B cell (primary cell): ENCODE measurements around the gene MTUS2. TPM values are rescaled to one million over a fixed set of nuclear protein-coding genes. Genes with fewer than 3 reads are reported as not detected.

Experiments used
- ATAC-seq: fragments of 200-7000 bp; cut with Tn5 transposase; one replicate; pipeline ENCODE4 v1.10.0; 2021; ENCODE audit warnings: low read depth, mild to moderate bottlenecking, moderate number of reproducible peaks, moderate library complexity
- CTCF ChIA-PET: fragments of 350-600 bp; sonication (Branson Sonifier 250); formaldehyde crosslinking; loops from one replicate; lab custom pipeline; 2021; ENCODE audit warnings: antibody characterized with exemption, inconsistent platforms; lab: Charles Lee
- POLR2A ChIA-PET: fragments of 350-600 bp; sonication (Branson Sonifier 250); formaldehyde crosslinking; loops from one replicate; lab custom pipeline; 2021; ENCODE audit warnings: antibody characterized with exemption; lab: Charles Lee
- DNase-seq: peaks from one replicate; pipeline ENCODE4 v3.0.0; 2013
- H2AFZ ChIP-seq: 2 replicates; pipeline ENCODE4 v1.6.1; 2012; ENCODE audit warnings: mild to moderate bottlenecking, low read depth, low read length; ENCODE audit not compliant: insufficient read depth, poor library complexity, severe bottlenecking
- H3K27ac ChIP-seq, 2 donors: 1 replicate in 1 of 2; 2 replicates in 1 of 2; pipeline ENCODE4 v1.5.1; 2012 to 2013; ENCODE audit warnings: low read length in 2 of 2, mild to moderate bottlenecking in 2 of 2, moderate library complexity in 1 of 2
- H3K27me3 ChIP-seq, 4 experiments: fragments of 200-600 bp in 1 of 4; sonication (generic) in 1 of 4; replicated peaks in 1 of 4; 1 replicate in 2 of 4; 2 replicates in 2 of 4; pipeline versions ENCODE4 v1.6.1 to v1.7.0; 2013 to 2016; ENCODE audit warnings: low read length in 3 of 4, mild to moderate bottlenecking in 2 of 4, mixed read lengths in 1 of 4, moderate library complexity in 1 of 4; ENCODE audit not compliant: insufficient read depth in 4 of 4, control insufficient read depth in 3 of 4; ENCODE audit errors: control extremely low read depth in 1 of 4
- H3K36me3 ChIP-seq, 2 experiments: replicated peaks in 1 of 2; 1 replicate in 1 of 2; 2 replicates in 1 of 2; pipeline versions ENCODE4 v1.6.1 to v1.7.1; 2013; ENCODE audit warnings: low read length in 1 of 2; ENCODE audit not compliant: insufficient read depth in 2 of 2, control insufficient read depth in 1 of 2; ENCODE audit errors: control extremely low read depth in 1 of 2, extremely low read depth in 1 of 2
- H3K4me1 ChIP-seq, 2 donors: fragments of 200-600 bp in 1 of 2; sonication (generic) in 1 of 2; 1 replicate in 1 of 2; 2 replicates in 1 of 2; pipeline versions ENCODE4 v1.5.1 to v1.6.1; 2013 to 2017; ENCODE audit warnings: low read length in 2 of 2; ENCODE audit not compliant: control insufficient read depth in 2 of 2, insufficient read depth in 2 of 2
- H3K4me2 ChIP-seq: replicated peaks from 2 replicates; pipeline ENCODE3; 2012; ENCODE audit warnings: mild to moderate bottlenecking, low read depth, low read length; ENCODE audit not compliant: poor library complexity, severe bottlenecking
- H3K4me3 ChIP-seq, 5 experiments: fragments of 200-600 bp in 1 of 5; sonication (generic) in 1 of 5; 1 replicate in 3 of 5; 2 replicates in 2 of 5; pipeline versions ENCODE4 v1.5.1 to v1.7.0; 2011 to 2016; ENCODE audit warnings: low read length in 4 of 5, mild to moderate bottlenecking in 4 of 5, low read depth in 2 of 5, control low read depth in 1 of 5, moderate library complexity in 1 of 5; ENCODE audit not compliant: insufficient read depth in 1 of 5; ENCODE audit errors: control extremely low read depth in 1 of 5, extremely low read depth in 1 of 5
- H3K79me2 ChIP-seq: fragments of 200-600 bp; sonication (generic); one replicate; pipeline ENCODE4 v1.6.0; 2016; ENCODE audit warnings: low read length; ENCODE audit not compliant: control insufficient read depth, insufficient read depth
- H3K9ac ChIP-seq: fragments of 200-600 bp; sonication (generic); 2 replicates; pipeline ENCODE4 v1.6.1; 2017; ENCODE audit warnings: mild to moderate bottlenecking, low read length, moderate library complexity
- H3K9me3 ChIP-seq, 3 donors: one replicate each; pipeline versions ENCODE4 v1.6.1 to v1.7.1; 2013; ENCODE audit warnings: low read length in 2 of 3; ENCODE audit not compliant: control insufficient read depth in 2 of 3, insufficient read depth in 1 of 3; ENCODE audit errors: control extremely low read depth in 1 of 3
- H4K20me1 ChIP-seq: 2 replicates; pipeline ENCODE4 v1.6.0; 2012; ENCODE audit warnings: mild to moderate bottlenecking, low read length; ENCODE audit not compliant: insufficient read depth, control insufficient read depth, poor library complexity, severe bottlenecking
- H3K27ac Mint-ChIP-seq: one replicate; pipeline ENCODE4 v1.8.0; 2021; ENCODE audit warnings: mixed read lengths
- H3K27me3 Mint-ChIP-seq: one replicate; pipeline ENCODE4 v1.8.0; 2021; ENCODE audit warnings: mixed read lengths
- H3K4me1 Mint-ChIP-seq: one replicate; pipeline ENCODE4 v1.8.0; 2021; ENCODE audit warnings: mixed read lengths
- H3K4me3 Mint-ChIP-seq: one replicate; pipeline ENCODE4 v1.8.0; 2021; ENCODE audit warnings: mixed read lengths
- H3K9me3 Mint-ChIP-seq: one replicate; pipeline ENCODE4 v1.8.0; 2022; ENCODE audit warnings: mixed read lengths; ENCODE audit not compliant: insufficient read depth
- EZH2 ChIP-seq: IDR thresholded peaks from 2 replicates; pipeline ENCODE4 v1.6.1; 2012; ENCODE audit warnings: borderline replicate concordance, low read depth, mild to moderate bottlenecking, moderate library complexity, low read length; ENCODE audit not compliant: insufficient read depth, poor library complexity, severe bottlenecking
- WGBS: methylation state at CpG from one replicate; pipeline ENCODE4 v1.1.5; 2013; ENCODE audit warnings: missing lambda C conversion rate; ENCODE audit not compliant: insufficient coverage; 5-methylcytosine and 5-hydroxymethylcytosine counted together
- intact Hi-C: fragments of 100-400 bp; cut with micrococcal nuclease; formaldehyde crosslinking; loops from one replicate; pipeline ENCODE4 v1.10.0; 2022
- polyA plus RNA-seq: library from polyadenylated mRNA; depleted of rRNA; stranded (reverse); fragments of >200 nt; gene quantifications from 2 replicates; pipeline ENCODE4 v1.2.3, GENCODE V29; 2012
- total RNA-seq, 2 donors: library from RNA; stranded (reverse); fragments of 120-200 nt in 1 of 2; gene quantifications; 1 replicate in 1 of 2; 2 replicates in 1 of 2; pipeline versions ENCODE4 v1.2.3 to v1.2.4, GENCODE V29; 2013 to 2022
- TF ChIP-seq, protein P1 (sequence below): fragments of 200-600 bp; IDR thresholded peaks from one replicate; pipeline ENCODE4 v1.8.0; 2022; ENCODE audit warnings: antibody characterized with exemption, mild to moderate bottlenecking

Gene MTUS2
- total and polyA plus RNA-seq, 2 donors (not counting 1 experiment from before 2014, with no cell fraction given) = 0.12 TPM; not detected in 1

DNA sequence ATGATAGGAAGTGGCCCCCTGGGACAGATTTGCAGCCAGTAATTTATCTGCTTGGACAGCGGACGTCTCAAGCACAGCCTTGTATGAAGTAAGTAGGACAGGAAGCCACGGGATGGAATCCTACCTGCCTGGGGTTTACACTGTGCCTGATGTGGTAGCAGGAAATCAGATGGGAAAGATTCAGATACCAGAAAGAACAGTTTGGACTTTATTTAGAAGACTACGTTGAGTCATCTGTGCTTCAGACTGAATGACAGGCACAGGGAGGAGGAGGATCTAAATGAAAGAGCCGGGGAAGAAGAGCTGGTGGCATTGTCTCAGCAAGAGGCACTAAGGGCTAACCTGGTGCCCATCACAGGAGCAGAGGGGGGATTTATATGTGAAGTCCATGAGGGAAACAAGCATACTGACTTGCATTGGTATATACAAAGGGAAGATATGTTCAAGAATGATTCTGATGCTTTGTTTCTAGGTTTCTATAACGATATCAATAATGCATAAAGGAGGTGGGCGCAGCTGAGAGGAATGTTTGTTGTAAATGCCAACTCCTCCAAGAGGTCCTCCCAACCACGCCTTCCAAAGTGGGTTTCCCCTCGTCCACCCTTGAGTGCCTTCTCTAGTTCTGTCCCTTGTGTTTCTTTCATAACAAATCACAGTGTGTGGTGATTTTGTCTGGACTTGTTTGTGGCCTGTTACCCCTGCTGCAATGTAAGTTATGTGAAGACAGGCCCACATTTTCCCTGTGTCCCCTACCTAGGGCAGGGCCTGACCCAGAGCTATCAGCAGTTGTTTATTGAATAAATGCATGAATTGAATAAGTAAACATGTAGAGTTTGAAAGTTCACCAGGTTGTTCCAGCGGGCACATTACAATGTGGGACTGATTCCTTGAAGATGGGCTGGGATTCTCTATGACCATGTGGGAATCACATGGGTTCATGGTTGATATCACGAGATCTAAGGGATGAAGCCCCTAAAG is 446.9 kb downstream of the MTUS2 start:
- H3K36me3 ChIP-seq = no peaks in the 10 kb centered on the region
- TF ChIP-seq EZH2 = no peak
- intact Hi-C loops = no loop called here
- no peaks in the 10 kb centered on the region for H4K20me1 ChIP-seq
- peaks cover 0 to 3% (median 1%) of the 10 kb centered on the region in 4 experiments for H3K27me3 ChIP-seq
- ATAC-seq = no peak
- Mint-ChIP-seq H3K4me3 (no peak overlapping the region), H3K27ac (no peak overlapping the region), H3K9me3 (peaks cover 8% of the 10 kb centered on the region), H3K27me3 (peaks cover 23% of the 10 kb centered on the region), H3K4me1 (no peaks in the 10 kb centered on the region)
- WGBS = 86% methylated on average over 7 of the region's 11 CpGs
- DNase-seq = no peak
- H3K9ac ChIP-seq = no peak overlapping the region
- no peak overlapping the region for H2AFZ ChIP-seq
- H3K4me2 ChIP-seq = no peak overlapping the region
- no peaks in the 10 kb centered on the region for H3K4me1 ChIP-seq
- H3K4me3 ChIP-seq = no peak overlapping the region
- CTCF ChIA-PET = no interaction called here
- no peak overlapping the region for H3K27ac ChIP-seq
- H3K79me2 ChIP-seq = no peaks in the 10 kb centered on the region
- peaks cover 0 to 7% (median 0%) of the 10 kb centered on the region in 3 donors for H3K9me3 ChIP-seq
- POLR2A ChIA-PET = no interaction called here

DNA sequence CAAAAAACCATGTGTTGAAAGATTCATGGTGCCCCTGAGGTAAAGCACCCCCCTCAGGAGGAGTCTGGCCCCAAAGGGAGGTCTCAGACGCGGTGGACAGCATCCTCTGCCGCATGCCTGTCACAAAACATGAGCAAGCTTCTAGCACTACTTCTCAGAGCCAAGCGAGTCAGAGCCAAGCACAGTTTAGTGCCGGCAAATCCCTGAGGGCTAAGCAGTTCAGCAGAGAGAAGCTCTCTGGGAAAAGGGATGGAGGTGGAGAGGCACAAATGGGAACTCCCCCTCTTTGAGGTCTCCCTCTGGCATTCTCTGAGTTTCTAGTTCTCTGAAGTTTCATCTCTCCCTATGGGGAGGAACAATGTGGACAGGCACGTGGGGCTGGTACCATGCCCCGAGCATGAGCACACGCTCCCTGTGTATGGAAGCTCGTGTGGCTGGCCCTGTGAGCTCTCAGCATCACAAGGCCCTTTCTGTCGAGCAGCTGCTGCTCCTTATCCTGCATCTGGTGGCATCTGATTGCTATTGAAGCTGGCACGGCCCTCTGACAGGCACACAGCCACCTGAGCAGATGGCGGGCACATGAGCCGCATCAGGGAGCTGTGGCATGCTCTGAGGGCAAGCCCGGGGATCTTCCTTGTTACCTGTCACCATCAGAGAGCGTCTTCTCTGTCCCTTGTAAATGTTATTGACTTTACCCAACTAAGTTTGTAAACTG is 450.3 kb downstream of the MTUS2 start:
- H3K4me3 Mint-ChIP-seq = no peak overlapping the region
- no peak overlapping the region for H2AFZ ChIP-seq
- H3K4me3 ChIP-seq = no peak overlapping the region
- intact Hi-C loops = no loop called here
- DNase-seq = no peak
- H3K9me3 ChIP-seq = peaks cover 0 to 3% (median 0%) of the 10 kb centered on the region in 3 donors
- no peak for TF ChIP-seq EZH2
- TF ChIP-seq, protein P1, sequence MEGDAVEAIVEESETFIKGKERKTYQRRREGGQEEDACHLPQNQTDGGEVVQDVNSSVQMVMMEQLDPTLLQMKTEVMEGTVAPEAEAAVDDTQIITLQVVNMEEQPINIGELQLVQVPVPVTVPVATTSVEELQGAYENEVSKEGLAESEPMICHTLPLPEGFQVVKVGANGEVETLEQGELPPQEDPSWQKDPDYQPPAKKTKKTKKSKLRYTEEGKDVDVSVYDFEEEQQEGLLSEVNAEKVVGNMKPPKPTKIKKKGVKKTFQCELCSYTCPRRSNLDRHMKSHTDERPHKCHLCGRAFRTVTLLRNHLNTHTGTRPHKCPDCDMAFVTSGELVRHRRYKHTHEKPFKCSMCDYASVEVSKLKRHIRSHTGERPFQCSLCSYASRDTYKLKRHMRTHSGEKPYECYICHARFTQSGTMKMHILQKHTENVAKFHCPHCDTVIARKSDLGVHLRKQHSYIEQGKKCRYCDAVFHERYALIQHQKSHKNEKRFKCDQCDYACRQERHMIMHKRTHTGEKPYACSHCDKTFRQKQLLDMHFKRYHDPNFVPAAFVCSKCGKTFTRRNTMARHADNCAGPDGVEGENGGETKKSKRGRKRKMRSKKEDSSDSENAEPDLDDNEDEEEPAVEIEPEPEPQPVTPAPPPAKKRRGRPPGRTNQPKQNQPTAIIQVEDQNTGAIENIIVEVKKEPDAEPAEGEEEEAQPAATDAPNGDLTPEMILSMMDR = no peak
- H3K27ac ChIP-seq = no peak overlapping the region
- peaks cover 4% of the 10 kb centered on the region for H3K9me3 Mint-ChIP-seq
- no peaks in the 10 kb centered on the region for H4K20me1 ChIP-seq
- peaks cover 0 to 3% (median 1%) of the 10 kb centered on the region in 4 experiments for H3K27me3 ChIP-seq
- no peaks in the 10 kb centered on the region for H3K4me1 ChIP-seq
- WGBS = 91% methylated on average over 13 of the region's 15 CpGs
- H3K27ac Mint-ChIP-seq = no peak overlapping the region
- no peak overlapping the region for H3K9ac ChIP-seq
- no peak overlapping the region for H3K4me2 ChIP-seq
- ChIA-PET POLR2A (no interaction called here), CTCF (no interaction called here)
- ATAC-seq = no peak
- H3K36me3 ChIP-seq = no peaks in the 10 kb centered on the region
- peaks cover 20% of the 10 kb centered on the region for H3K27me3 Mint-ChIP-seq
- H3K79me2 ChIP-seq = no peaks in the 10 kb centered on the region
- no peaks in the 10 kb centered on the region for H3K4me1 Mint-ChIP-seq
